Stimulated activated CD4-positive, alpha-beta T cell treated with anti-CD3 and anti-CD28 coated beads, Interleukin-1b, Interleukin-23, amount 100 ng/mL, for 24 hours (primary cell): ENCODE results near the gene PRDM2.
"Not testable (repeated sequence)": the region's sequence is repeated elsewhere in the genome, so short reads cannot be mapped to it uniquely, and the experiment has no call there.

Experiments
- DNase-seq, 4 experiments: peaks; one replicate each; pipeline ENCODE4 v3.0.0-alpha.2; 2020; ENCODE audit warnings: low read depth in 4 of 4, low spot score in 1 of 4

Gene PRDM2

GRCh38 chr1:13699936-13700520, at the start of gene PRDM2:
Gene PRDM2, plus strand, starts transcription at chr1:13700188. Its CDS starts 15,418 bp downstream, at chr1:13715606.
- DNase-seq, result peak; percentile 20 to 42 (median 41)

- DNase-seq, result no peak
These were observed 48.7 kb upstream of the PRDM2 start for GRCh38 chr1:13651279-13651678.

- no peak for DNase-seq
These were observed 47.8 kb upstream of the PRDM2 start for GRCh38 chr1:13652238-13652637.

- no peak for DNase-seq
These were observed 38.4 kb upstream of the PRDM2 start for GRCh38 chr1:13661539-13661938.

- DNase-seq, result no peak
These were observed 37.5 kb upstream of the PRDM2 start for GRCh38 chr1:13662493-13662892.

- DNase-seq, result no peak
These were observed 36.0 kb upstream of the PRDM2 start for GRCh38 chr1:13663969-13664368.

GRCh38 chr1:13664451-13664850, 35.5 kb upstream of the PRDM2 start:
- no peak for DNase-seq

GRCh38 chr1:13666317-13666716, 33.7 kb upstream of the PRDM2 start:
- no peak for DNase-seq

GRCh38 chr1:13667691-13668090, 32.3 kb upstream of the PRDM2 start:
- DNase-seq, result no peak

- no peak for DNase-seq
These were observed 25.6 kb upstream of the PRDM2 start for GRCh38 chr1:13674377-13674776.

GRCh38 chr1:13675151-13675651, 24.8 kb upstream of the PRDM2 start:
- no peak for DNase-seq

GRCh38 chr1:13677896-13678295, 22.1 kb upstream of the PRDM2 start:
- no peak for DNase-seq

GRCh38 chr1:13679651-13680050, 20.3 kb upstream of the PRDM2 start:
- DNase-seq, result no peak

- DNase-seq, result not testable (repeated sequence)
These were observed 19.4 kb upstream of the PRDM2 start for GRCh38 chr1:13680609-13681008.

- DNase-seq, result no peak
These were observed 18.1 kb upstream of the PRDM2 start for GRCh38 chr1:13681921-13682320.

GRCh38 chr1:13682444-13682843, 17.5 kb upstream of the PRDM2 start:
- no peak for DNase-seq

GRCh38 chr1:13683206-13683605, 16.8 kb upstream of the PRDM2 start:
- no peak for DNase-seq

- no peak for DNase-seq
These were observed 12.8 kb upstream of the PRDM2 start for GRCh38 chr1:13687151-13687715.

- not testable (repeated sequence) for DNase-seq
These were observed 6.9 kb upstream of the PRDM2 start for GRCh38 chr1:13693094-13693493.

GRCh38 chr1:13694886-13695684, 4.9 kb upstream of the PRDM2 start:
- DNase-seq, result no peak

GRCh38 chr1:13697738-13698137, 2.2 kb upstream of the PRDM2 start:
- no peak for DNase-seq

GRCh38 chr1:13699510-13699909, 478 bp upstream of the PRDM2 start:
- no peak for DNase-seq
